CD4-positive, alpha-beta T cell (primary cell): ENCODE data around the gene PHETA2. TPM values are rescaled to one million over a fixed set of nuclear protein-coding genes. Genes with fewer than 3 reads are reported as not detected.
"Not testable (repeated sequence)": the region's sequence is repeated elsewhere in the genome, so short reads cannot be mapped to it uniquely, and the experiment has no call there.

Experiments used
- ATAC-seq: fragments of 200-7000 bp; cut with Tn5 transposase; one replicate; pipeline ENCODE4 v1.10.0; 2022; ENCODE audit warnings: mild to moderate bottlenecking; ENCODE audit not compliant: poor library complexity
- CTCF ChIA-PET: fragments of 350-600 bp; sonication (Branson Sonifier 250); formaldehyde crosslinking; loops from one replicate; lab custom pipeline; 2021; ENCODE audit warnings: antibody characterized with exemption, inconsistent platforms; lab: Charles Lee
- POLR2A ChIA-PET: fragments of 350-600 bp; sonication (Branson Sonifier 250); formaldehyde crosslinking; loops from one replicate; lab custom pipeline; 2021; ENCODE audit warnings: antibody characterized with exemption, inconsistent platforms; lab: Charles Lee
- DNase-seq, 14 experiments: peaks; one replicate each; pipeline ENCODE4 v3.0.0-alpha.2; 2013 to 2020; ENCODE audit warnings: mixed read lengths in 2 of 14
- H3K27ac ChIP-seq, 2 donors: one replicate each; pipeline versions ENCODE4 v1.5.1 to v1.7.0; 2013; ENCODE audit warnings: low read length in 2 of 2, low read depth in 1 of 2, mild to moderate bottlenecking in 1 of 2
- H3K27me3 ChIP-seq, 2 experiments: 1 replicate in 1 of 2; 2 replicates in 1 of 2; pipeline versions ENCODE4 v1.6.1 to v1.7.0; 2013; ENCODE audit warnings: low read length in 2 of 2, control low read depth in 1 of 2, mild to moderate bottlenecking in 1 of 2, moderate library complexity in 1 of 2; ENCODE audit not compliant: insufficient read depth in 2 of 2, control insufficient read depth in 1 of 2
- H3K36me3 ChIP-seq: one replicate; pipeline ENCODE4 v1.6.1; 2013; ENCODE audit warnings: low read length, control low read depth; ENCODE audit not compliant: insufficient read depth
- H3K4me1 ChIP-seq: one replicate; pipeline ENCODE4 v1.6.1; 2013; ENCODE audit warnings: low read length, control low read depth; ENCODE audit not compliant: insufficient read depth
- H3K4me3 ChIP-seq: one replicate; pipeline ENCODE4 v1.5.1; 2013; ENCODE audit warnings: mild to moderate bottlenecking, low read length, moderate library complexity
- H3K9me3 ChIP-seq, 2 experiments: 1 replicate in 1 of 2; 2 replicates in 1 of 2; pipeline versions ENCODE4 v1.6.1 to v1.7.0; 2013; ENCODE audit warnings: low read length in 2 of 2, mild to moderate bottlenecking in 2 of 2, control low read depth in 1 of 2, moderate library complexity in 1 of 2; ENCODE audit not compliant: control insufficient read depth in 1 of 2, insufficient read depth in 1 of 2
- H3K27ac Mint-ChIP-seq: one replicate; pipeline ENCODE4 v1.8.0; 2020; ENCODE audit warnings: mixed read lengths
- H3K27me3 Mint-ChIP-seq: one replicate; pipeline ENCODE4 v1.8.0; 2021; ENCODE audit warnings: mixed read lengths
- H3K36me3 Mint-ChIP-seq: one replicate; pipeline ENCODE4 v1.8.0; 2021; ENCODE audit warnings: low read depth, mixed read lengths
- H3K4me1 Mint-ChIP-seq: one replicate; pipeline ENCODE4 v1.8.0; 2021; ENCODE audit warnings: low read depth, mixed read lengths
- H3K4me3 Mint-ChIP-seq: one replicate; pipeline ENCODE4 v1.8.0; 2020; ENCODE audit warnings: mild to moderate bottlenecking, mixed read lengths
- H3K9me3 Mint-ChIP-seq: one replicate; pipeline ENCODE4 v1.8.0; 2020; ENCODE audit warnings: mixed read lengths
- CTCF ChIP-seq: fragments of 200-600 bp; IDR thresholded peaks from one replicate; pipeline ENCODE4 v1.8.0; 2022; ENCODE audit warnings: antibody characterized with exemption, mild to moderate bottlenecking
- intact Hi-C, 2 experiments: fragments of 100-400 bp; cut with DNase I in 1 of 2; cut with micrococcal nuclease in 1 of 2; formaldehyde crosslinking; loops; one replicate each; pipeline versions ENCODE4 v1.15.1 to v1.9.0; 2023 to 2025; cut with DNase I, micrococcal nuclease
- total RNA-seq, 174 experiments: library from RNA in 2 of 174; stranded (reverse) in 2 of 174; gene quantifications; one replicate each; pipeline ENCODE4 v1.2.3 and lab custom pipeline; 2021 to 2026

PHETA2 gene
- total RNA-seq, 2 experiments from 2014 or later, result 0.27 to 0.42 TPM

DNA sequence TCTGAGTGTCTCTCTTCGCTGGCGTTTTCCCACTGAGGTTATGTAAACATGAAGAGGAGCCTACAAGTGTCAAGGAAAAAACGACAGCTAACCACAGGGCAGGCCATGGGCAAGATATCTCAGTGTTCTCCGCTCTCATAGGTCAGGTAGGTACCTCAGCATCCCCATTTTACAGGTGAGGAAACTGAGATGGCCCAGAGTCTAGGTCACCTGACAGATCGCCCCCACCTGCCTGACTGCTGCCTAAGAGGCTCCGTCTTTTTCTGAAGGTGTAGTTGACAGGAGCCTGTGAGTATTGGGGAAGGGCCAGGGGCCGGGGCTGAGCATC is 17.4 kb downstream of the PHETA2 start:
- H3K4me3 Mint-ChIP-seq, result peak overlapping the region; percentile 100
- Histone ChIP-seq H3K27me3 (no peaks in the 10 kb centered on the region), H3K4me1 (peaks cover 35% of the 10 kb centered on the region), H3K27ac (peak overlapping the region; percentile 88 to 92), H3K36me3 (peaks cover 11% of the 10 kb centered on the region), H3K4me3 (peak overlapping the region; percentile 99), H3K9me3 (peaks cover 0 to 4% of the 10 kb centered on the region in 2 experiments)
- no peak for TF ChIP-seq CTCF
- CTCF ChIA-PET, result interaction anchor here (0.5 to 2.7 kb wide), 24 partner anchors 10 to 737 kb away, joined by 3 to 49 read pairs (median 5); partner anchors contain the start of genes NAGA, SMDT1 and WBP2NL
- no peaks in the 10 kb centered on the region for H3K27me3 Mint-ChIP-seq
- intact Hi-C loops, result loop anchor here (1.0 to 10.0 kb wide), 6 partner anchors 76 to 346 kb away; no protein-coding TSS in a partner anchor
- peaks cover 39% of the 10 kb centered on the region for H3K4me1 Mint-ChIP-seq
- H3K9me3 Mint-ChIP-seq, result no peaks in the 10 kb centered on the region
- no peak for ATAC-seq
- H3K36me3 Mint-ChIP-seq, result peaks cover 51% of the 10 kb centered on the region
- POLR2A ChIA-PET, result interaction anchor here (0.6 to 4.6 kb wide), 21 partner anchors 11 to 523 kb away, joined by 3 to 161 read pairs (median 5); partner anchors contain the start of genes NAGA, POLDIP3, SMDT1 and SNU13
- DNase-seq, result peak in 1 of 14 experiments; percentile 13
- H3K27ac Mint-ChIP-seq, result peak overlapping the region; percentile 100

GRCh38 chr22:42101199-42101598 is 27.2 kb downstream of the PHETA2 start:
- peaks cover 1% of the 10 kb centered on the region for H3K9me3 Mint-ChIP-seq
- H3K36me3 Mint-ChIP-seq, result peaks cover 60% of the 10 kb centered on the region
- no peak for ATAC-seq

GRCh38 chr22:42104332-42104860 is 30.3 kb downstream of the PHETA2 start:
- ATAC-seq, H3K36me3 ChIP-seq, intact Hi-C loops, H3K27me3 ChIP-seq, H3K4me1 Mint-ChIP-seq, H3K9me3 Mint-ChIP-seq, H3K4me3 ChIP-seq, H3K4me1 ChIP-seq, H3K4me3 Mint-ChIP-seq, CTCF ChIA-PET, DNase-seq, H3K27ac Mint-ChIP-seq, H3K27ac ChIP-seq, H3K27me3 Mint-ChIP-seq: not testable (repeated sequence)
- H3K36me3 Mint-ChIP-seq, result peaks cover 45% of the 10 kb centered on the region
- POLR2A ChIA-PET, result interaction anchor here (0.6 kb wide), 1 partner anchor 153 kb away, joined by 3 read pairs; no protein-coding TSS in a partner anchor
- H3K9me3 ChIP-seq, result peaks cover 32 to 38% of the 10 kb centered on the region in 2 experiments

More at GRCh38 chr22:42101199-42101598, 27.2 kb downstream of the PHETA2 start:
- Histone ChIP-seq H3K4me1 (no peaks in the 10 kb centered on the region), H3K27ac (no peak overlapping the region), H3K36me3 (peaks cover 4% of the 10 kb centered on the region), H3K4me3 (no peak overlapping the region), H3K27me3 (no peaks in the 10 kb centered on the region), H3K9me3 (peaks cover 32 to 46% of the 10 kb centered on the region in 2 experiments)
- H3K27ac Mint-ChIP-seq, result no peak overlapping the region
- H3K4me1 Mint-ChIP-seq, result no peaks in the 10 kb centered on the region
- no peak for TF ChIP-seq CTCF
- intact Hi-C loops, result no loop called here
- CTCF ChIA-PET, result interaction anchor here (0.8 kb wide), 1 partner anchor 10 kb away, joined by 3 read pairs; no protein-coding TSS in a partner anchor
- no peak overlapping the region for H3K4me3 Mint-ChIP-seq
- POLR2A ChIA-PET, result no interaction called here
- DNase-seq, result no peak
- H3K27me3 Mint-ChIP-seq, result no peaks in the 10 kb centered on the region
